HG02973 (cell line): ENCODE results near the gene S1PR1.
"Not testable (repeated sequence)": the region's sequence is repeated elsewhere in the genome, so short reads cannot be mapped to it uniquely, and the experiment has no call there.

ENCODE experiments used
- ATAC-seq: cut with Tn5 transposase; IDR thresholded peaks from one replicate; pipeline ENCODE4 v1.9.1; 2021; ENCODE audit warnings: moderate library complexity; ENCODE audit not compliant: unreplicated experiment

Gene S1PR1

GRCh38 chr1:101236516-101237228 is at the start of gene S1PR1:
Gene S1PR1 (plus strand): TSS chr1:101237019. CDS start chr1:101238985, 1,966 bp downstream.
- ATAC-seq = peak; percentile 15

GRCh38 chr1:101187297-101187696 is 49.5 kb upstream of the S1PR1 start:
- no peak for ATAC-seq

- ATAC-seq = no peak
Measured at GRCh38 chr1:101188331-101188730, 48.5 kb upstream of the S1PR1 start.

GRCh38 chr1:101188968-101189367 is 47.9 kb upstream of the S1PR1 start:
- ATAC-seq = not testable (repeated sequence)

- no peak for ATAC-seq
Measured at GRCh38 chr1:101190441-101190840, 46.4 kb upstream of the S1PR1 start.

GRCh38 chr1:101191049-101191448 is 45.8 kb upstream of the S1PR1 start:
- no peak for ATAC-seq

GRCh38 chr1:101193733-101194169 is 43.1 kb upstream of the S1PR1 start:
- no peak for ATAC-seq

GRCh38 chr1:101194746-101195145 is 42.1 kb upstream of the S1PR1 start:
- no peak for ATAC-seq

GRCh38 chr1:101196668-101197067 is 40.2 kb upstream of the S1PR1 start:
- no peak for ATAC-seq

- peak; percentile 99 for ATAC-seq
Measured at GRCh38 chr1:101198842-101199636, 37.8 kb upstream of the S1PR1 start.

- ATAC-seq = no peak
Measured at GRCh38 chr1:101199637-101199982, 37.2 kb upstream of the S1PR1 start.

- ATAC-seq = no peak
Measured at GRCh38 chr1:101200513-101200912, 36.3 kb upstream of the S1PR1 start.

GRCh38 chr1:101203820-101204540 is 32.8 kb upstream of the S1PR1 start:
- ATAC-seq = no peak

GRCh38 chr1:101205457-101205856 is 31.4 kb upstream of the S1PR1 start:
- no peak for ATAC-seq

GRCh38 chr1:101206139-101206538 is 30.7 kb upstream of the S1PR1 start:
- not testable (repeated sequence) for ATAC-seq

- not testable (repeated sequence) for ATAC-seq
Measured at GRCh38 chr1:101207271-101207670, 29.5 kb upstream of the S1PR1 start.

GRCh38 chr1:101207891-101208290 is 28.9 kb upstream of the S1PR1 start:
- no peak for ATAC-seq

- ATAC-seq = no peak
Measured at GRCh38 chr1:101215363-101216011, 21.3 kb upstream of the S1PR1 start.

- no peak for ATAC-seq
Measured at GRCh38 chr1:101216623-101217022, 20.2 kb upstream of the S1PR1 start.

- ATAC-seq = no peak
Measured at GRCh38 chr1:101217148-101217547, 19.7 kb upstream of the S1PR1 start.

GRCh38 chr1:101218968-101219367 is 17.9 kb upstream of the S1PR1 start:
- not testable (repeated sequence) for ATAC-seq
